HFFc6 (cell line): Measurements from ENCODE around the gene WWP2. TPM values are rescaled to one million over a fixed set of nuclear protein-coding genes. Genes with fewer than 3 reads are reported as not detected.
"Not testable (repeated sequence)": the region's sequence is repeated elsewhere in the genome, so short reads cannot be mapped to it uniquely, and the experiment has no call there.

Experiments
- DNase-seq: peaks from one replicate; pipeline ENCODE4 v3.0.0-alpha.2; 2018
- H3K27ac Mint-ChIP-seq: 2 replicates; pipeline ENCODE4 v1.8.0; 2020; ENCODE audit warnings: mild to moderate bottlenecking, mixed read lengths
- H3K27me3 Mint-ChIP-seq: 2 replicates; pipeline ENCODE4 v1.8.0; 2021; ENCODE audit warnings: mild to moderate bottlenecking, moderate library complexity, mixed read lengths; ENCODE audit not compliant: insufficient read depth
- H3K36me3 Mint-ChIP-seq: 2 replicates; pipeline ENCODE4 v1.8.0; 2021; ENCODE audit warnings: low read depth, mixed read lengths
- H3K4me1 Mint-ChIP-seq: 2 replicates; pipeline ENCODE4 v1.8.0; 2020; ENCODE audit warnings: low read depth, mixed read lengths
- H3K4me3 Mint-ChIP-seq: 2 replicates; pipeline ENCODE4 v1.8.0; 2020; ENCODE audit warnings: mild to moderate bottlenecking, moderate library complexity, mixed read lengths
- H3K9me3 Mint-ChIP-seq: 2 replicates; pipeline ENCODE4 v1.8.0; 2020; ENCODE audit warnings: mild to moderate bottlenecking, mixed read lengths
- total RNA-seq, 6 experiments: library from RNA; stranded (reverse); fragmentation: NEBNext Ultra II Directional; extraction: Animal tissue kit (Norgen Biotek cat#: 25700); gene quantifications; 2 replicates in 1 of 6; 3 replicates in 5 of 6; pipeline ENCODE4 v1.2.3, GENCODE V29; 2021
- TF ChIP-seq, protein P1 (sequence below): fragments of 200-600 bp; sonication (generic); IDR thresholded peaks from 2 replicates; pipeline ENCODE4 v1.5.0; 2021; ENCODE audit warnings: antibody characterized with exemption, mild to moderate bottlenecking

WWP2 gene
- total RNA-seq, 6 experiments from 2014 or later: 24.6 to 33.9 (median 30.5) TPM

DNA sequence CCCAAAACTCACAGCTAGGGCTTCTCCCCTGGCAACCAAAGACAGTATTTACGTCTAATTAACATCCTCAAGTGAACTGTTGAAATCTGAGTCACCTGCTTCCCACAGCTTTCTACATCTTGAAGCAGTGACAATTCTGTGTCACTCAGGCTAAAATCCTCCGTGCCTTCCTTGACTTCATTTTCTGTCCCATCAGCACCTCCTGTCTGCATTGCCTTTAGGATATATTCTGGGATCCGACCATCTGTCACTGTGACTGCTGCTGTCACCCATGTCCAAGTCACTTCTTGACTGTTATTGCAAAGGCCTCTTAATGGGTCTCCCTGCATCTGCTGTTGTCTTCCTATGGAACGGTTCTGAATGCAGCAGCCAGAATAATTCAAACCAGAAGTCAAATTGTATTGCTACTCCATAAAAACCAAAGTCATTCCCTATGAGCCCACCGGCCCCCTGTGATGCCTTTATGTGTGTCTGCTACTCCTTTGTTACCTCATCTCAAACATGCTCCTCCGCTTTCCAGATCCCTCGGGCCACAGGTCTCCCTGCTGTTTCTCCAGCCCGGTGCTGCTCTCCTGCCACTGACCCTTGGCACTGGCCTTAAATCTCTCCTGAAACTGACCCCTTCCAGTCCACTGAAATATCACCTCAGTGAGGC is 56.9 kb downstream of the WWP2 start:
- peaks cover 9% of the 10 kb centered on the region for H3K4me1 Mint-ChIP-seq
- no peak for DNase-seq
- no peak overlapping the region for H3K27ac Mint-ChIP-seq
- no peaks in the 10 kb centered on the region; the same call in none of the 2 replicates for H3K27me3 Mint-ChIP-seq
- H3K36me3 Mint-ChIP-seq: peaks cover 11% of the 10 kb centered on the region
- TF ChIP-seq, protein P1, sequence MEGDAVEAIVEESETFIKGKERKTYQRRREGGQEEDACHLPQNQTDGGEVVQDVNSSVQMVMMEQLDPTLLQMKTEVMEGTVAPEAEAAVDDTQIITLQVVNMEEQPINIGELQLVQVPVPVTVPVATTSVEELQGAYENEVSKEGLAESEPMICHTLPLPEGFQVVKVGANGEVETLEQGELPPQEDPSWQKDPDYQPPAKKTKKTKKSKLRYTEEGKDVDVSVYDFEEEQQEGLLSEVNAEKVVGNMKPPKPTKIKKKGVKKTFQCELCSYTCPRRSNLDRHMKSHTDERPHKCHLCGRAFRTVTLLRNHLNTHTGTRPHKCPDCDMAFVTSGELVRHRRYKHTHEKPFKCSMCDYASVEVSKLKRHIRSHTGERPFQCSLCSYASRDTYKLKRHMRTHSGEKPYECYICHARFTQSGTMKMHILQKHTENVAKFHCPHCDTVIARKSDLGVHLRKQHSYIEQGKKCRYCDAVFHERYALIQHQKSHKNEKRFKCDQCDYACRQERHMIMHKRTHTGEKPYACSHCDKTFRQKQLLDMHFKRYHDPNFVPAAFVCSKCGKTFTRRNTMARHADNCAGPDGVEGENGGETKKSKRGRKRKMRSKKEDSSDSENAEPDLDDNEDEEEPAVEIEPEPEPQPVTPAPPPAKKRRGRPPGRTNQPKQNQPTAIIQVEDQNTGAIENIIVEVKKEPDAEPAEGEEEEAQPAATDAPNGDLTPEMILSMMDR: no peak
- no peaks in the 10 kb centered on the region for H3K9me3 Mint-ChIP-seq
- H3K4me3 Mint-ChIP-seq: no peak overlapping the region

- no peaks in the 10 kb centered on the region; the same call in none of the 2 replicates for H3K27me3 Mint-ChIP-seq
- no peaks in the 10 kb centered on the region for H3K9me3 Mint-ChIP-seq
- H3K4me3 Mint-ChIP-seq: peak overlapping the region; percentile 52; the same call in 1 of the 2 replicates
- DNase-seq: no peak
- peaks cover 9% of the 10 kb centered on the region for H3K4me1 Mint-ChIP-seq
- peaks cover 11% of the 10 kb centered on the region for H3K36me3 Mint-ChIP-seq
- peak overlapping the region; percentile 25 for H3K27ac Mint-ChIP-seq
- TF ChIP-seq, protein P1: no peak
These were observed 58.9 kb downstream of the WWP2 start for GRCh38 chr16:69820926-69821541.

GRCh38 chr16:69821844-69822173 is 59.7 kb downstream of the WWP2 start:
- Mint-ChIP-seq H3K27ac (no peak overlapping the region), H3K36me3 (peaks cover 11% of the 10 kb centered on the region), H3K4me1 (peaks cover 9% of the 10 kb centered on the region), H3K27me3 (no peaks in the 10 kb centered on the region; the same call in none of the 2 replicates), H3K9me3 (no peaks in the 10 kb centered on the region), H3K4me3 (no peak overlapping the region)
- TF ChIP-seq, protein P1: no peak
- no peak for DNase-seq

- Mint-ChIP-seq H3K4me1 (peaks cover 9% of the 10 kb centered on the region), H3K27ac (no peak overlapping the region), H3K36me3 (peaks cover 11% of the 10 kb centered on the region), H3K4me3 (no peak overlapping the region), H3K9me3 (no peaks in the 10 kb centered on the region), H3K27me3 (no peaks in the 10 kb centered on the region; the same call in none of the 2 replicates)
- TF ChIP-seq, protein P1: no peak
- DNase-seq: no peak
These were observed 60.2 kb downstream of the WWP2 start for GRCh38 chr16:69822174-69822935.

DNA sequence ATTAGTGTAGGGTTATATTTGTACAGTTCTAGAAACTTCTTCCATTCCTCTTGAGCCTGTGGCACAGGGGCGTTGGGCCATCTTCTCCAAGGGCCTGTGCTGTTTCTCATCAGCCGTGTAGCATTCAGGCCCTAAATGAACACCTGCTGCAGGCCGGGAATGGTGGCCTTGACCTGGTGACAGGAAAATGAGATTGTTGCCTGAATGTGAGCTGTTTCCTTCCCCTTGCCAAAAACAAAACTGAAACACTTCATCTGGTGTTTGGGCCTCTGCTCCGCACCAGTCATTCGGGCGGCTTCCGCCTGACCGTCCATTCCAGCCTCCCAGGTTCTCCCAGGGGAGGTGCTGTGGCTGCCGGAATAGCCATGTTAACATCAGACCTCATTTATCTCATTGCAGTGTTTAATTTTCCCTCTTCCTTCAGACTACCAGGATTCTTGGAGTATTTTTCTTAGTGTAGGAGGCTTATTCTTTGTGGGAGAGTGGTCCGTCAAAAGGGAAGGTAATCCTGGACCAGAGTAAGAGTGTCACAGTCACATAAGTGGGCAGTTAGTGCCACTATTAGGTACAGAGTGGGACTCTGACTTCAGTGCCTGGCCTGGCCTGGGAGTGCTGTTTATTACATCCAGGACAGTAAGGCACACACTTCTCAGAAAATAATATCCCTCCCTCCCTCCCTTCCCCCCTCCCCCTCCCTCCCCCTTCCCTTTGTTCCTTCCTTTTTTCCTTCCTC is 61.9 kb downstream of the WWP2 start:
- no peaks in the 10 kb centered on the region for H3K9me3 Mint-ChIP-seq
- TF ChIP-seq, protein P1: no peak
- DNase-seq: no peak
- no peak overlapping the region for H3K27ac Mint-ChIP-seq
- H3K4me1 Mint-ChIP-seq: peaks cover 9% of the 10 kb centered on the region
- H3K27me3 Mint-ChIP-seq: no peaks in the 10 kb centered on the region; the same call in none of the 2 replicates
- no peak overlapping the region for H3K4me3 Mint-ChIP-seq
- peaks cover 4% of the 10 kb centered on the region; the same call in 1 of the 2 replicates for H3K36me3 Mint-ChIP-seq

GRCh38 chr16:69824564-69825142 is 62.5 kb downstream of the WWP2 start:
- H3K4me3 Mint-ChIP-seq, H3K4me1 Mint-ChIP-seq, H3K27ac Mint-ChIP-seq, H3K27me3 Mint-ChIP-seq, DNase-seq, H3K9me3 Mint-ChIP-seq, H3K36me3 Mint-ChIP-seq: not testable (repeated sequence)
